ENCODE results near the gene SLC49A4.

- TF ChIP-seq CTCF (IDR thresholded peaks at IDR 0.05) (no peak), POLR2A (IDR thresholded peaks at IDR 0.05) (no peak)
Measured at GRCh38 chr3:122795674-122796195, 866 bp downstream of the SLC49A4 start.

Measured in tibial nerve (tissue), 3 donors.